DMS114 treated with DMSO at 0.1 percent for 48 hours (cell line): Measurements from ENCODE around the gene GSTA5.
A peak's percentile ranks its signal among the peaks of the same experiment; 100 is the strongest.
"Not testable (repeated sequence)": the region's sequence is repeated elsewhere in the genome, so short reads cannot be mapped to it uniquely, and the experiment has no call there.

ENCODE experiments used
- DNase-seq: peaks from one replicate; lab custom pipeline; 2025; ENCODE audit not compliant: unreplicated experiment; lab: John Stamatoyannopoulos, UW

Gene GSTA5

GRCh38 chr6:52839124-52840055, 1.2 kb downstream of the GSTA5 start:
- DNase-seq = peak; percentile 43

GRCh38 chr6:52834481-52834880, 6.1 kb downstream of the GSTA5 start:
- no peak for DNase-seq

- DNase-seq = not testable (repeated sequence)
Measured at GRCh38 chr6:52830869-52831268, 9.7 kb downstream of the GSTA5 start.

- DNase-seq = no peak
Measured at GRCh38 chr6:52829046-52829817, 11.4 kb downstream of the GSTA5 start.

DNA sequence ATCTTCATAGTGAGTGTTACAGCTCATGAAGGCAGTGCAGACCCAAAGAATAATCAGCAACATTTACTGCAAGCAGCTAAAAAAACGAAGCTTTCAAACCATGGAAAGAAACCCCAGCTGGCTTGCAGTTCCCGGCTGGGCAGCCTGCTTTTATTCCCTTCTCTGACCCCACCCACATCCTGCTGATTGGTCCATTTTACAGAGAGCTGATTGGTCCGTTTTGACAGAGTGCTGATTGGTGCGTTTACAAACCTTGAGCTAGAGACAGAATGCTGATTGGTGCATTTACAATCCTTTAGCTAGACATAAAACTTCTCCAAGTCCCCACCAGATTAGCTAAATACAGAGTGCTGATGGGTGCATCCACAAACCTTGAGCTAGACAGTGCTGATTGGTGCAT, 12.0 kb downstream of the GSTA5 start:
- DNase-seq = not testable (repeated sequence)

DNA sequence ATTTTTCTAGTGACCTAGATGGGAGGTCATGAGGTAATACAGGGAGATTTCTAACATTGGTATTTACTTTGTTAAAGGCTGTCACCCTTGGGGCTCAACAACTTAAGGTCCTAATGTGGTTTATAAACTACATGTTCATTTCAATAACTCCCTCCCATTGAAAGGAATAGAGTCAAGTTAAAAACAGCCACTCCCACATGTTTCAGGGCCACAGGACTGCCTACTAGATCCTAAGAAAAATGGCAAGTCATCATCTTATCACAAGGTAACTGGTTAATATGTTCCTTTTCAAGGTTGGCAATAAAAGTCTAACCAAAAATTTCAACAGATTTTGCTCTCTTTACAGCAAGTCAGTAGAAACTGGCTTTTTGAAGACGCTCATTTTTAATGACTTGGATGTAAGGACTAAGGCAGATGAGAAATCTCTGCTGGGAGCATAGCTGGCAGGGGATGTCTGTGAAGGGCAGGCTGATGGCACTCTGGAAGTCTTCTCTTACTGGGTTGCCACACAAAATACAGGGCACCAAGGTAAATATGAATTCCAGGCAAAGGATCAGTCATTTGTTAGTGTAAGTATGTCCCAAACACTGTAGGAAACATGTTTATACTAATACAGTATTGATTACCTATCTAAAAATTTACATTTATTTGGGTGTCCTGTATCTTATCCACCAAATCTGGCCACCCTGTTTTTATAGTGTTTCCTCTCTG, 13.4 kb downstream of the GSTA5 start:
- not testable (repeated sequence) for DNase-seq

DNA sequence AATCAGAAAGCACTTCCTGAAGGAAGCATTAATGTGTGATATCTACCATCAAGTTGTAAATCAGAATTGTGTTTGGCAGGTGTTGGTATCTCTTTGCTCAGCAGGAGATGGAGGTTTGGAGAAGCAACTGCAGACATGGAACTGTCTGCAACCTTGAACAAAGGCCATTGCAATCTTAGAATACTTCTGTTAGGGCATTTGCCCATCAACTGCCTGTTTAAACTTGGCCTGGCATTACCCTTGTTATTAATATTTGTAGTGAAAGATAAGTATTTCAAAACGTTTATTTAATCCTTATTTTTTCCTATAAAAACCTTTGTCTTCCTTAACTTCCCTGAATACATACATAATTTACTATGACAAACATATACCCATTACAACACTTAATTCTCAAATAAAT, 14.1 kb downstream of the GSTA5 start:
- DNase-seq = no peak

GRCh38 chr6:52825900-52826459, 14.6 kb downstream of the GSTA5 start:
- not testable (repeated sequence) for DNase-seq

- DNase-seq = not testable (repeated sequence)
Measured at GRCh38 chr6:52825270-52825793, 15.3 kb downstream of the GSTA5 start.

GRCh38 chr6:52821842-52822241, 18.8 kb downstream of the GSTA5 start:
- no peak for DNase-seq

DNA sequence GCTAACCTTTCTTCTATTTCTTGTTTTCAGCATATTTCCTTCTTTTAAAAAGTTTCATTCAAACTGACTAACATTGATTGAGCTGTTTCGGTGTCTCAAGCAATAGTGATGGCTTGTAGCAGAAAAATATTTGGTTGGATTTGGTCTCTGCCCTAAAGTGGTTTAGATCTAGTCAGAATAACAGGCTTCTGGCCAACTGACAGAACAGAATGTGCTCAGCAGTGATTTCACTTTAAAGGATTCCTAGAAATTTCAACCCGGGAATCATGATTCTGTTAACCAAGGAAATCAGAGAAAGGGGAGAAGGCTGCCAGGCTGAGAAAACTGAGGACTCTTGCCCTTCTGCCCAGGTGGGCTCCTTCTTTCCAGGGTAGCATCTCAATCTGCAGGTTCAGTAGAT, 20.4 kb downstream of the GSTA5 start:
- no peak for DNase-seq

DNA sequence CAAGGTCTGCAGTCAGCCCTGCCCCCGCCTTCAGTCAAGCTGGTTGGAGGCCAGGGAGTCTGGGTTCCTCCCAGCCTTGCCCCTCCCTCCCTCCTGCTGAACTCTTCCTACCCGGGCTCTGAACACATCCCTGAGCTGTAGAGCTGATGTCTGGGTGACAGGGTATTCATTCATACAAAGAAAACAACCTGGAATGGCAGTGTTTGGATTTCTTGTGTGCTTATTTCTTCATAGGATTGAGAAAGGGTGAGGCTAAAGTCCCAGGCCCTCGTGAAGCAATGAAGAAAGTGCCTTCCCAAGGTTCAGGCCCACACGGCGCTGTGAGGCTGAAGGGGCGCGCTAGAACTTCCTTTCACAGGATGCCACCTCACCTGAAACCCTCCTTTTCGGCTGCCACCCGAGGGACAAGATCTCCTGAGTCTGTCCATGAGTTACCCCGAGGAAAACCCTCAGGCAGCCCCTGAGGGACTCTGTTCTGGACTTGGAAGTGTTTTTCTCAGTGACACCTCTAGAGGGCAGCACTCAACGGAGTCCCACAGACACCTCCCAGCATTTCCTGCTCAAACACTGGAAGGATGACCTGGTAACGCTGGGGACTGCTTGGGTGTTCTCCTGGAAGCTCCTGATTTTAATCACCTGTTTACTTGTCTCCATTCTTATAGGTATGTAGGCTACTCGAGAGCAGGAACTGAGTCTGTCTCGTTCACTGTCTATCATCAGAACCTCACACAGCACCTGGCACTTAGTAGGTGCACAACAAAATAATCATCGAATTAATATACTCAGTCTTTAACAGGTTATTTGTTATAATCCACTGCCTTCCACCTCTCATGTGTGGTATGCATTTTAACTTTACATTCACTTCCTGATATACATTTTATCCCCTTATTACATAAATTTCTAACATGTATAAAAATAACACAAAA, 25.2 kb downstream of the GSTA5 start:
- peak; percentile 29 for DNase-seq

- not testable (repeated sequence) for DNase-seq
Measured at GRCh38 chr6:52814545-52814944, 26.1 kb downstream of the GSTA5 start.

- DNase-seq = not testable (repeated sequence)
Measured at GRCh38 chr6:52809777-52810176, 30.8 kb downstream of the GSTA5 start.

DNA sequence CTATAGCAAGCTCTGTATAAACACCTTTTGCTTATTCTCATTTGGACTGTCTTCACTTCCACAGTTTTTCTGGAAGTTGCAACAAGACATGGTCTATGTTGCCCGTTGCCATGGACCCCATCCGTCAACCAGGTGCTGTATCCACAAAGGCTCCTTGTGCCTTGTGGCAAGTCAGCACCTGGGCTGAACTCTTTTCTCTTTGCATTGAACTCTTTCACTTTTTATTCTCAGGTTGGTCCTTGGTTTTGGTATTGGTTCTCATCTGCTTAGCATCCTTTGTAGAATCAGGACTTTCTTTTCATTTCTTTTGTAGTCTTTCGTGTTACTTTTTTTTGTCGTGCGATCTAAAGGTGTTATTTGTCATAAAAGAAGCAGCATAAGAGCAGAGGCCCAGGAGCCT, 32.0 kb downstream of the GSTA5 start:
- no peak for DNase-seq

DNA sequence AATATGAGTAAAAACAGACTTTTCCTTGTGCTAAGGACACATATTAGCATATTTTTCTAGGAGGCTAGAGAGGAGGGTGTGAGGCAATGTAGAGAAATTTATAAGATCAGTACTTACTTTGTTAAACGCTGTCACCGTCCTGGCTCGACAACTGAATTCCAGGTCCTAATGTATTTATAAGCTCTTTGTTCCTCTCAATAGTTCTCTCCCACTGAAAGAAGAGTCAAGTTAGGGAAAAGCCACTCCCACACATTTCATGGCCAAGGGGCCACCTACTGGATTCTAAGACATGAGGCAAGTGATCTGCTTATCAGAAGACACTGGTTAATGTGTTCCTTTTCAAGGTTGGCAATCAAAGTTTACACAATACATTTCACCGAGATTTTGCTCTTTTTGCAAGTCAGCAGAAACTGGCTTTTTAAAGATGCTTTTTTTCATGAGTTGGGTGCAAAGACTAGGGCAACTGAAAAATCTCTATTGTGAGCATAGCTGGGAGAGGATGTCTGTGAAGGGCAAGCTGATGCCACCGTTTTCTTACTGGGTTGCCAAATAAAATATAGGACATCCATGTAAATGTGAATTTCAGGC, 36.9 kb downstream of the GSTA5 start, which contains the start of gene GSTA1:
Gene GSTA1, minus strand, starts transcription at position 149 of the 588 bp plus-strand sequence. CDS start 4,549 bp downstream, outside the sequence.
- DNase-seq = not testable (repeated sequence)

DNA sequence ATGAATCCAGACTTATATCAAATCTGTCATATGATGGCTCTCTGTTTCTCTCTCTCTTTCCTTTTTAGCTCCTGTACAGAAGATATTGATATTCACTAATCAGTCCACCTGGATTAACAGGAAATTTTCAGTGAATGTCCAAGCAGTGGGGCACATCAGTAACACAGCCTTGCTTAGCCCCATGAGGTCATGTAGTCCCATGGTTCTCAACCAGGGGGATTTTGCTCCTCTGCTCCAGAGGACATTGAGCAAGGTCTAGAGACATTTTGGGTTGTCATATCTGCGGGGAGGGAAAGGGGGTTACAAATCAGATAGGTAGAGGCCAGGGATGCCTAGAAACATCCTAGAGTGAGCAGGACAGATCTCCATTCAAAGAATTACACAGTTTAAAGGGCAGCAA, 37.8 kb downstream of the GSTA5 start:
- no peak for DNase-seq

GRCh38 chr6:52801188-52801841, 39.3 kb downstream of the GSTA5 start:
- no peak for DNase-seq

DNA sequence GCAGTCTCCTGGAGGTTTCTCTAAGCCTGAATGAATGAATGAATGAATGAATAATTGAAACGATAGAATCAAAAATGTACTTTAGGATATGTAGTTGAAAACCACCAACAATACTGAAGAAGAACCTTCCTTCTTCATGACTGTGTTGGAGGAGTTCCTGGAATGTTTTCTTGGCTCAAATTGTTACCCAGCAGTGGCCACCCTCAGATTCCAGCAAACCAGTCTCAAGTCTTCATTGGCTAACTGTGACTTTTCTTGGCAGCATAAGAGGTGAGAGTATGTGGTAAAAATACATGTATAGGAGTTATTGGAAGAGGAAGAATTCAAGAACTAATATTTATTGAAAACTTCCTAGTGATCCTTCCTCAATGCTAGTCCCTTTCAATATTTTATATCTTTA, 41.3 kb downstream of the GSTA5 start:
- not testable (repeated sequence) for DNase-seq
